WTC11 (cell line): ENCODE measurements around the gene ARHGAP45. TPM values are rescaled to one million over a fixed set of nuclear protein-coding genes. Genes with fewer than 3 reads are reported as not detected.
"Not testable (repeated sequence)": the region's sequence is repeated elsewhere in the genome, so short reads cannot be mapped to it uniquely, and the experiment has no call there.

Experiments used
- ATAC-seq: fragments of 200-7000 bp; cut with Tn5 transposase; 2 replicates; pipeline ENCODE4 v1.10.0; 2021; ENCODE audit warnings: mild to moderate bottlenecking, moderate library complexity
- CTCF ChIA-PET: fragments of 300-600 bp; sonication (Branson Sonifier 250); formaldehyde crosslinking; loops from one replicate; lab custom pipeline; 2021; ENCODE audit warnings: antibody characterized with exemption; lab: Charles Lee
- POLR2A ChIA-PET: fragments of 350-600 bp; sonication (Branson Sonifier 250); formaldehyde crosslinking; loops from one replicate; lab custom pipeline; 2021; ENCODE audit warnings: antibody characterized with exemption; lab: Charles Lee
- DNase-seq: peaks from one replicate; pipeline ENCODE4 v3.0.0; 2021; ENCODE audit warnings: low spot score
- H3K27ac Mint-ChIP-seq: 2 replicates; pipeline ENCODE4 v1.8.0; 2021; ENCODE audit warnings: mixed read lengths
- H3K27me3 Mint-ChIP-seq: 2 replicates; pipeline ENCODE4 v1.8.0; 2021; ENCODE audit warnings: low read depth, mild to moderate bottlenecking, moderate library complexity, mixed read lengths
- H3K36me3 Mint-ChIP-seq: 2 replicates; pipeline ENCODE4 v1.8.0; 2021; ENCODE audit warnings: mixed read lengths
- H3K4me1 Mint-ChIP-seq: 2 replicates; pipeline ENCODE4 v1.8.0; 2022; ENCODE audit warnings: mixed read lengths
- H3K4me3 Mint-ChIP-seq: 2 replicates; pipeline ENCODE4 v1.8.0; 2021; ENCODE audit warnings: mild to moderate bottlenecking, moderate library complexity, mixed read lengths
- H3K9me3 Mint-ChIP-seq: 2 replicates; pipeline ENCODE4 v1.8.0; 2021; ENCODE audit warnings: mixed read lengths
- AFF4 ChIP-seq: sonication (generic); formaldehyde crosslinking; IDR thresholded peaks from 2 replicates; pipeline ENCODE4 v1.8.1; 2023; ENCODE audit warnings: mild to moderate bottlenecking, missing genetic modification reagents, borderline replicate concordance
- CREB1 ChIP-seq: sonication (generic); formaldehyde crosslinking; IDR thresholded peaks from 2 replicates; pipeline ENCODE4 v1.8.0; 2023; ENCODE audit warnings: mild to moderate bottlenecking, missing genetic modification reagents
- EMX1 ChIP-seq: fragments of 250-450 bp; sonication (Bioruptor Pico); IDR thresholded peaks from 2 replicates; pipeline ENCODE4 v1.8.0; 2021; ENCODE audit warnings: mild to moderate bottlenecking
- ERG ChIP-seq: fragments of 250-450 bp; sonication (Bioruptor Pico); IDR thresholded peaks from 2 replicates; pipeline ENCODE4 v1.8.0; 2021; ENCODE audit warnings: mild to moderate bottlenecking
- FOXK1 ChIP-seq: sonication (generic); formaldehyde crosslinking; IDR thresholded peaks from 2 replicates; pipeline ENCODE4 v1.8.0; 2022; ENCODE audit warnings: mild to moderate bottlenecking, moderate library complexity, missing genetic modification reagents
- FOXP4 ChIP-seq: sonication (generic); formaldehyde crosslinking; IDR thresholded peaks from 2 replicates; pipeline ENCODE4 v1.8.0; 2022; ENCODE audit warnings: mild to moderate bottlenecking, missing genetic modification reagents
- IRF1 ChIP-seq: sonication (generic); formaldehyde crosslinking; IDR thresholded peaks from 2 replicates; pipeline ENCODE4 v1.8.0; 2023; ENCODE audit warnings: missing genetic modification reagents
- MLX ChIP-seq: sonication (generic); formaldehyde crosslinking; IDR thresholded peaks from 2 replicates; pipeline ENCODE4 v1.8.1; 2023; ENCODE audit warnings: mild to moderate bottlenecking, missing genetic modification reagents, moderate library complexity
- OVOL2 ChIP-seq: fragments of 250-450 bp; sonication (Bioruptor Pico); IDR thresholded peaks from 2 replicates; pipeline ENCODE4 v1.9.0; 2021; ENCODE audit warnings: mild to moderate bottlenecking, borderline replicate concordance
- PRRX2 ChIP-seq: fragments of 250-450 bp; sonication (Bioruptor Pico); IDR thresholded peaks from 2 replicates; pipeline ENCODE4 v1.8.0; 2021; ENCODE audit warnings: mild to moderate bottlenecking
- RELA ChIP-seq: sonication (generic); formaldehyde crosslinking; IDR thresholded peaks from 2 replicates; pipeline ENCODE4 v1.8.1; 2022; ENCODE audit warnings: missing genetic modification reagents, mild to moderate bottlenecking, borderline replicate concordance
- ZNF317 ChIP-seq: sonication (generic); formaldehyde crosslinking; IDR thresholded peaks from 2 replicates; pipeline ENCODE4 v1.8.1; 2023; ENCODE audit warnings: low read depth, mild to moderate bottlenecking, moderate library complexity, missing genetic modification reagents, borderline replicate concordance
- ZNF423 ChIP-seq: fragments of 250-450 bp; sonication (Bioruptor Pico); IDR thresholded peaks from 2 replicates; pipeline ENCODE4 v2.1.2; 2022; ENCODE audit warnings: mild to moderate bottlenecking, moderate library complexity
- ZNF512 ChIP-seq: sonication (generic); formaldehyde crosslinking; IDR thresholded peaks from 2 replicates; pipeline ENCODE4 v1.8.1; 2022; ENCODE audit warnings: missing genetic modification reagents, borderline replicate concordance
- ZSCAN18 ChIP-seq: fragments of 250-450 bp; sonication (Bioruptor Pico); IDR thresholded peaks from 2 replicates; pipeline ENCODE4 v2.1.2; 2022; ENCODE audit warnings: mild to moderate bottlenecking, moderate library complexity
- total RNA-seq: library from RNA; stranded (reverse); gene quantifications from 3 replicates; pipeline ENCODE4 v1.2.3, GENCODE V29; 2021

The ARHGAP45 gene
- total RNA-seq, 1 experiment from 2014 or later: 40.9 TPM

GRCh38 chr19:1113986-1114483, 47.1 kb downstream of the ARHGAP45 start:
- Mint-ChIP-seq H3K36me3 (no peaks in the 10 kb centered on the region), H3K27ac (no peak overlapping the region), H3K27me3 (no peaks in the 10 kb centered on the region), H3K4me1 (peaks cover 2% of the 10 kb centered on the region; the same call in 1 of the 2 replicates), H3K4me3 (no peak overlapping the region), H3K9me3 (no peaks in the 10 kb centered on the region)
- ATAC-seq (no peak), DNase-seq (no peak)
- ChIA-PET CTCF (interaction anchor here (0.6 to 3.0 kb wide), 47 partner anchors 9 to 155 kb away, joined by 3 to 69 read pairs (median 8); partner anchors contain the start of genes ABCA7, ARHGAP45, ATP5F1D and CBARP), POLR2A (interaction anchor here (1.0 to 1.1 kb wide), 2 partner anchors 124 to 155 kb away, joined by 3 to 4 read pairs; partner anchors contain the start of genes CBARP and CIRBP)
- no peak for TF ChIP-seq OVOL2 (CRISPR knock-in tag)
- TF ChIP-seq FOXK1 (CRISPR knock-in tag): no peak
- TF ChIP-seq RELA (CRISPR knock-in tag): no peak
- TF ChIP-seq EMX1 (CRISPR knock-in tag): no peak
- TF ChIP-seq ERG: no peak
- TF ChIP-seq CREB1 (CRISPR knock-in tag): no peak
- no peak for TF ChIP-seq IRF1 (CRISPR knock-in tag)
- TF ChIP-seq ZNF423: no peak

GRCh38 chr19:1114728-1115127, 47.8 kb downstream of the ARHGAP45 start:
- H3K4me1 Mint-ChIP-seq, H3K36me3 Mint-ChIP-seq, ATAC-seq, H3K27ac Mint-ChIP-seq, DNase-seq, H3K9me3 Mint-ChIP-seq, H3K4me3 Mint-ChIP-seq, H3K27me3 Mint-ChIP-seq, POLR2A ChIA-PET: not testable (repeated sequence)
- CTCF ChIA-PET: interaction anchor here (2.6 kb wide), 1 partner anchor 74 kb away, joined by 11 read pairs; the partner anchor contains the start of gene ABCA7

- CTCF ChIA-PET: no interaction called here
- no peak for TF ChIP-seq PRRX2
- no peak for TF ChIP-seq OVOL2 (CRISPR knock-in tag)
- no peak for TF ChIP-seq ZNF317 (CRISPR knock-in tag)
- TF ChIP-seq ZNF512: no peak
- TF ChIP-seq ZSCAN18: no peak
- no peak for TF ChIP-seq AFF4 (CRISPR knock-in tag)
- TF ChIP-seq MLX (CRISPR knock-in tag): no peak
- TF ChIP-seq FOXP4 (CRISPR knock-in tag): no peak
Observed at GRCh38 chr19:1115646-1116420, 48.9 kb downstream of the ARHGAP45 start.

More at GRCh38 chr19:1115646-1116420, 48.9 kb downstream of the ARHGAP45 start:
- DNase-seq: no peak
- H3K27me3 Mint-ChIP-seq: no peaks in the 10 kb centered on the region
- H3K27ac Mint-ChIP-seq: no peak overlapping the region
- H3K9me3 Mint-ChIP-seq: no peaks in the 10 kb centered on the region
- peaks cover 2% of the 10 kb centered on the region; the same call in 1 of the 2 replicates for H3K4me1 Mint-ChIP-seq
- no peak overlapping the region for H3K4me3 Mint-ChIP-seq
- peaks cover under 1% of the 10 kb centered on the region for H3K36me3 Mint-ChIP-seq
- ATAC-seq: no peak
- POLR2A ChIA-PET: no interaction called here
